NCI-H128 (cell line): ENCODE data around the gene SGCD.

ENCODE experiments used
- DNase-seq: peaks from one replicate; lab custom pipeline; 2025; ENCODE audit not compliant: unreplicated experiment; lab: John Stamatoyannopoulos, UW

Gene SGCD

DNA sequence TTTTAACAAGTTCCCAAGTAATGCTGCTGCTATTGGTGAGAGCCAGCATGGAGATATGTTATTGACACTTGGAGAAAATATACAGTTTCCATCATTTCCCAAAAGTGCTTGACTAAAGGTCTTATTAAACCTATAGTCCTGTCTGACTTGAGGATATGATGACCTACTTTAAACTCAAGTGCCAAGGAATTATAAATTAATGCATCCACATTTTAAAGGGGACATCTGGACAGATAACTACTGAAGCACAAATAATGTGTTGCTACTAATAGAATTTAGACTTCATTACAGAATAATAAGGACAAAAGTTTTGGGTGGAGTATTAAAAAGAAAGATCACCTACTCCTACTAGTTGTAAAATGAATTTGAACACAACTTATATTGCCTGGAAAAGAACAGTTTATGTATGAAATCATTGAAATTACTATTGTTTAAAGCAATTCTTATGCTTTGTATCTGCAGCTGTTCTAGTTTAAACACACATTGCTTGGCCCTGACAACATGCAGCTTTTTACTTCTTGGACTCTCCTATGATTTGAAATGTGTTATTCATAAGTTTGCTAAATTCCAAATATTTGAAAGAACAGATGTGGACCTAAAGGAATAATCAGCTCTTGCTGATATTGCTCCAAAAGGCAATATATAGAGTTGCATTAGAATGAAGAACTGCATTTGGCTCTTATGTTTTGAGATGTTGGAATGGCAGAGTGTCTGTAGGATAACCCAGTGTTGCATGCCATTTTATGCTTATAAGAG is 73.4 kb downstream of the SGCD start:
- DNase-seq, result no peak

DNA sequence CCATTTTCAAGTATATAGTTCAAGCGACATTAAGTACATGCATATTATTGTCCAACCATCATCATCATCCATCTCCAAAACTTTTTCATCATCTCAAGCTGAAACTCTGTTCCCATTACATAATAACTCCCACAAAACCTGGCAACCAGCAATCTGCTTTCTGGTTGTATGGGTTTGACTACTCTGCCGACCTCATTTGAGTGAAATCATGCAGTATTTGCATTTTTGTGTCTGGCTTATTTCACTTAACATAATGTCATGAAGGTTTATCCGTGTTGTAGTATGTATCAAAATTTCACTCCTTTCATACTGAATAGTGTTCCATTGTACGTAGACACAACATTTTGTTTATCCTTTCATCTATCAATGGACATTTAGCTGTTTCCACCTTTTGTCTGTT is 74.8 kb downstream of the SGCD start:
- no peak for DNase-seq

DNA sequence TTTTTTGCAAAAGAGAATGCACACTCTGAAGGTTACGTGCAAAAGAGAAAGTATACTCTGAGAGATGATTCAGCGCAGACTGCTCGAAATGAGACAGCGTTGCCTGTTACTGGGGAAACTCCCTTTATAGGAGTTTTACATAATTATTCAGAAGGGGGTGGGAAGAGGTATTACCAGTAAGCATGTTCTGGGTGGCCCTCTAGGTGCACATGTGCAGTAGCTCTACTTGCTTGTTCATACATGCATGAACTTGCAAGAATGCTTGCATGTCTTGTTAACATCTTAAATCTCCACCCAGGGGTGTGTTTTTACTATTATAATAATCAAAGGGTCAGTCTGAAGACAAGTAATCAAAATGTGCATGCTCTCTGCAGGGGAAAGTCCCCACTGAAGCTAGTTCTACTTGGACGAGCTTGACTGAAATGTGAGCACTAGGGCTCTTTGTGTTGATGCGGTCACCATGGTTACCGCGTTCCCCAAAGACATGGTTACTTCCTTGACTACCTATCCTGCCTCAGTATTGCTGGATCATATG is 75.5 kb downstream of the SGCD start:
- DNase-seq, result no peak

DNA sequence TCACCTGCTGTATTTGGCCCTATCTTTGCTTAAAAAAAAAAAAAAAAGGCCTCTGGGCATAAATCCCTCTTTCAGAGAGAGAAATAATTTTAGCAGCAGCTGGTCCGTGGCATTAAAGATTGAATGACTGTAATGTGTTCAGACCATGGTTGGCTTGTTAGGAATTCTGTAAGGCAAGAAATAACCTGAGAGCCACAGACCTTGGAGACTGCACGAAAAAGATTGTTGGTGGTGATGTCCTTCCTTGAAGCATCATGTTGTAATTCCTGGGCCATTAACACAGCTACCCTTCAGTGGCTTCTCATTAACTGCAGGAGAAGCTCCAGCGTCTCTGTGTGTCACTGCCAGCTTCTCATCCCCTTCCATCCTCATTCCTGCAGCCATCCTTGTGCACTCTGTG is 79.0 kb downstream of the SGCD start:
- no peak for DNase-seq

DNA sequence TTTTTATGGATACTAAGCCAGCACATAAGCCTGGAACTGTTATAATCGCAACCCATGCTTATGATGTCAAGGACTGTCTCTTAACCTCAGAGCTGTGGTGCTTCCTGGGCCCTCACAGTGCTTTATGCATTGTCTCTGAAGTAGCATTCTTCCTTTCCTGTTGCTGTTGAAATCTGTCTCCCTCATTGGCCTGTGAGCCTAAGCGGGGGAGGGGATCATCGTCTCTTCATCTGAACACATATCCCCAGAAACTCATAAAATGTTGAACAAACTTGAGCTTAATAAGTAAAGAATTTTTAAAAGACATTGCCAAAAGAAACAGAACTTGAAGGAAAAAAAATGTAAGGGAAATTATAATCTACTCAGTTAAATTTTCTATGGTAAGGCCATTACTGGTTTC is 80.3 kb downstream of the SGCD start:
- no peak for DNase-seq

DNA sequence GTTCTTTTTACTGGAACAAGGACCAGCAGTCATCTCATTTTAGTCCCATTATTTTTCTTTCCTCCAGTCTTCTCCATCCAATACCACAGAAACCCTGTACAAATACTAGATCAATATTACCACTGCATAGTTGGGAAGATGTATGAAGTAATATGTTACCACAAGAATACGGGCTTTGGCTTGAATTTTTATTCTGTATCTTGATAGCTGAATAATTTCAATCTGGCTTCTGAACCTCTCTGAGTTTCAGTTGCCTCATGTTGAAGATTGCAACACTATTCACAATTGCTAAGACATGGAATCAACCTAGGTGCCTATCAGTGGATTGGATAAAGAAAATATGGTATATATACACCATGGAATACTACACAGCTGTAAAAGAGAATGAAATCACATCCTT is 82.9 kb downstream of the SGCD start:
- no peak for DNase-seq

DNA sequence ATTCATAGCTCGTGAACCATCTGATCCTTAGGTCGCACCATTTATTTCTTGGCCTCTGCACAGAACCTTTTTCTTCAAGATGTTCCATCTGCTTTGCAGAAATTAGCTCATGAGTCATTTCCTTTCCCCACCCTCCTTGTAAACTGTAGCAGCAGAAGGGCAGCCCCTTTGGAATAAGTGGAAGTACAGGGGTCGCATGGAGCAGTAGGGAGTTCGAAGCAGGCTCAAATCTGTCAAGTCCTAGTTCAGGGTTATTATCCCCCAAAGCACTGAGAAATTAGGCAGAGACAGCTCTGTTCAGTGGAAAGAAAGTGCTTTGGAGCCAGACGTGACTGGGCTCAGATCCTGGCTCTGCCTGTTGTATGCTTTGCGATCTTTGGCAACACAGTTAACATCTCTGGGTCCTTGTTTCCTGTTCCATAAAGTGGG is 84.2 kb downstream of the SGCD start:
- DNase-seq, result no peak

DNA sequence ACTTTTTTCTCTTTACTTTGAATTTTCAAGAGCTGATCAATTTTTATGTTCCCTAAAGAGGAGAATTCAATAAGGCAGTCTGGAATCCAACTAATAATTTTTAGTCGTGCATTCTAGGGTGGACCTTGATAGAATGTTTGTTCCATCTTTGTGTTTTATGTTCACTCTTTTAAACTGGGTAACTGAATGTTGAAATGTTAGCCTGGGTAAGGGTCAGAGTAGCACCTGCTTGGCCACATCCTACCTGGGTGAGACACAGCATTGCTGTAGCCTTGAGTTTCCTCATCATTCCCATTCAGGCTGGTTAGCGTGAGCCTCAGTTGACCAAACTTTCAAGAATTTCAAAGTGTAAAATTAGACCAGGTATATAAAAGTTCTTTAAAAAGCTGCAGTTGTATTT is 85.0 kb downstream of the SGCD start:
- no peak for DNase-seq

DNA sequence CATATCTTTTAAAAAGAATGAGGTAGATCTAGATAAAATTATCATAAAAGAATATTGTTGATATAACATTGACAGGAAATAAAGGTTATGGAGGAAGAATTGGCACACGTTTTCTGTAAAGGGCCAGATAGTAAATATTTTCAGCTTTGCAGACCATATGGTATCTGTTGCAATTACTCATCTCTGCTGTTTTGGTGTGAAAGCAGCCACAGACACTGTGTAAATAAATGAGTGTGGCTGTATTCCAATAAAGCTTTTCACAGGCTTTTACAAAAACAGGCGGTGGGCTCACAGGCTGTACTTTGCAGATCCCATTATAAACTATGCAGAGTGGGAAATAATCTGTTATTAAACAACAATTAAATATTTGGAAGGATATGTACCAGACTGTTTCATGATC is 87.4 kb downstream of the SGCD start:
- DNase-seq, result no peak

DNA sequence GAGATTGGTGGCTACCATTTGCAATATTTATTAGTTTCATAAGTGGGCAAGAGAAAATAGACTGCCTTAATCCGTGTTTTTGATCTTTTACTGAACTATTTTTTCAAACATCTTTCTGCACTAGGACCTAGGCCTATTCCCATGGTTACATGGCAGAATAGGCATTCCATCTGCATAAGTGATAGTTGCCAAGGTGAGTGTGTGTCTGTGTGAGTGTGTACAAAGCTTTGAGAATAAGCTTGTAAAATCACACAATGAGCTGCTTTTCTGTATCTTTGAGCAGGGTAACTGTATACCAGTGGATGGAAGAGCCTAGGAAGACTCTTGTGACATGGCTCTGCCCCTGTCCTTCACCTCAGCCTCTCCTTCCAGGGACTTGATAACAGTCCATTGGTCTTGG is 92.7 kb downstream of the SGCD start:
- no peak for DNase-seq

DNA sequence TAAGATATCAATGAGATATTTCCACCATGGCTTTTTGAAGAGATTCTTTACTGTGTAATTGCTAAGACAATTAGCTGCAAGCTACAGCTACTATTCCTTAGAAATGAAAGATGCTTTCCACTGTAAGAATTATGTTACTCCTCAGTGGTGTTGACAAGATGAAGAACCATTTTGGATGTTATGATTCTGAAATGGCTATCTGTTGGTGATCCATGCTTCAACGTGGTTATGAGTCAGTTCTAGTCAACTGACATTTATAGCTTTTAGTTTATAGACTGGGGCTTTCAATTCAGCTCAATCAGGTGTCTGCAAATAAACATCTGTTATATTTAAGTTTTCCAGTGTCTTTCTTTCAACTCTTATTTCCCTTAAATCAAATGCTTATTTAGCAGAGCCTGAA is 93.7 kb downstream of the SGCD start:
- no peak for DNase-seq

DNA sequence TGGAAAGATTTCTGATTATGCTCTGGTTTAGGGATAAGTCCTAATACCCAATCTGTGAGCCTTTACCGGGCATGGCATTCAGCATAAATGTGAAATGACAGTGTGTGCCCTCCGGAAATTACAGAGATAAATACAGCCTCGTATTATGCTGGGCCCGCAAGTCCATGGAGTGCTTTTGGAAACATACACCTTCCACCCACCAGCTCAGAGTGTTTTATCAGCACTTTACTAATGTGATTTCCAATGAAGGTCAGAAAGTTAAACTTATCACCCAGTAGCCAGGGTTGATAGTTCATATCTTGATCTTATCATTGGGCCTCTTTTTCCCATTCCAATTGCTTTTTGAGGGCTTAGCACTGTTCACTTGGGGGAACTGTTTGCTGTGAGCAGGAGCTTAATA is 94.8 kb downstream of the SGCD start:
- no peak for DNase-seq

DNA sequence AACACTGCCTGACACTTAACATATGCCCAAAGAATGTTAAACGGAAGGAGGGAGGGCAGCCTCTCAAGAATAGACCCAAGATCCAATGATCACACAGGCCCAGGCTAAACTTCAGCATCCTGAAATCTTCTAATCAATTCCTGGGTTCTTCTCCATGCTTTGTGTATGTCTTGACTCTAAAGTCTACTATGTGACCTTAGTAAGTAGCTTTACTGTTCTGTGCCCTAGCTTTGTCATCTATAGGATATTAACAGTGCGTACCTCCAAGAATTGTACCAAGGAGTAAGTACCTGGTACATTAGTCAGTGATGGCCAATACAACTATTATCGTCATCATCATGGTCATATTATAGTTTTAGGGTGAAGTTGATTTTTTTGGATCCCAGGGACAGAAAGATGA is 96.6 kb downstream of the SGCD start:
- DNase-seq, result no peak

DNA sequence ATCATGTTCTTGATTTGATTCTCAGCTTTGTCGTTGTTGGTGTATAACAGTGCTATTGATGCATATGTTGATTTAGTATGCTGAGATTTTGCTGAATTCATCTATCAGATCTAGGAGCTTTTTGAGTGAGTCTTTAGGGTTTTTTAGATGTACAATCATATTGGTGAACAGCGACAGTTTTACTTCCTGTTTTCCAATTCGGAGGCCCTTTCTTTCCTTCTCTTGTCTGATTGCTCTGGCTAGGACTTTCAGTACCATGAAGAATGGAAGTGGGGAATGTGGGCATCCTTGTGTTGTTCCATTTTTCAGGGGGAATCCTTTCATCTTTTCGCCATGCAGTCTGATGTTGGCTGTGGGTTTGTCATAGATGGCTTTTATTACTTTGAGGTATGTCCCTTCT is 100.4 kb downstream of the SGCD start:
- no peak for DNase-seq

DNA sequence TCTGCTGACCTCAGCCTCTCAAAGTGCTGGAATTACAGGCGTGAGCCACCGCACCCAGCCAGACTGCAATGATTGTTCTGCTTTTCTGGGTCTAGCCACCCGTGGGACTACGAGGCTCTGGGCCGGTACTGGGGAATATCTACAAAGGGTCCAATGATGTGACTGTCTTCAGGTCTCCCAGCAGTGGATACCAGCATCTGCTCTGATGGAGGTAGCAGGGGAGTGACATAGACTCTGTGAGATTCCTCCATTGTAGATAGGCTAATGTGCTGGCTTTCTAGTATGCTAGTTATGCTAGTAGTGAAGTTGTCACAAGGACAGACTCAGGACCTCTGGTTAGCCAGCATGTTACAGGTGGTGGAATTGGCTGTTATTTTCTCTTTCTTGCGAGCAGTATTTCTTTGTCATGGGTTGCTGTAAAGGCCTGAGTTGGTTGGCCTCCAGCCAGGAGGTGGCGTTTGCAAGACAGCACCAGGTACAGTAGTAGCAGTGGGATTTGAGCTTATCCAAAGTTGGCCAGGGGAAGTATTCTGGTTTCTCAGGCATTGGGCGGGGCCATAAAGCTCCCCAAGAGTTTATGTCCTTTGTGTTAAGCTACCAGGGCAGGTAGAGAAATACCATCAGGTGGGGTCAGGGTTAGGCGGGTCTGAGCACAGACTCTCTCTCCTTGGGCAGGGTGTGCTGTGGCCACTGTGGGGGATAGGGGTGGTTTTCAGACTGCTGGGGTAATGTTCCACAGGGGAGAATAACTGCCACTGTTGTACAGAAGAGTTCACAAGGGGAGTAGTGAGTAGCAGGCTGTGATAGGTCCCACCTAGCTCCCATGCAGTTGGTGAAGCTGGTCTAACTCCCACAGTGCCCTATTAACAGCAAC is 105.2 kb downstream of the SGCD start:
- DNase-seq, result no peak

DNA sequence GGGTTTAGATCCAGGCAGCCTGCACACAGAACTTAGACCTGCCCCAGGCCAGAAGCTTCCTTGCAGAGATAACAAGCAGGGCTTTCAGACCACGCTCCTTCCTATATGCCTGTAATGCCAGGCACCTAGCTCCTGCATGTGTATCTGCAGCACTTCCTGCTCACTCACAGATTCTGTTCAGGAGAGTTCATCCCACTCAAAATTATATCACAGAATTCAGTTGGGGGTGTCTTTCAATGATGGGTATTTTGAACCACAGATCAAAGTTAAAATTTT is 105.8 kb downstream of the SGCD start:
- no peak for DNase-seq

DNA sequence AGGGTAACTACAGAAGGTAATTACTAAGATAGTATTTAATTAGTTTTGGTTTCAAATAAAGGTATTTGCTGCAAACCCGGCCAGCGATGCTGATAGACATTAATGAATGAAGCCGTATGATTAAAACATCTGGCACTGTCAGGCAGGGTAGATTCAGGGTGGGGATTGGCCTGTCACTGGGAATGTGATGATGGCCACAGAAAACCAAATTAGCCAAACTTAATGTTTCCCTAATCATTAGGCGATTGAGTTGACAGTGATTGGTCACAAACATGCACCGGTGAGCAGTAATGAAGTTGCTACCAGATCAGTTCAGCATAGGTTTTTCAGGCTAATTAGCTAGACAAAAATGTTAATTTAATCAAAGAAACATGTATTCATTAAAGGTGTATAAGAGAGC is 107.5 kb downstream of the SGCD start:
- DNase-seq, result no peak

DNA sequence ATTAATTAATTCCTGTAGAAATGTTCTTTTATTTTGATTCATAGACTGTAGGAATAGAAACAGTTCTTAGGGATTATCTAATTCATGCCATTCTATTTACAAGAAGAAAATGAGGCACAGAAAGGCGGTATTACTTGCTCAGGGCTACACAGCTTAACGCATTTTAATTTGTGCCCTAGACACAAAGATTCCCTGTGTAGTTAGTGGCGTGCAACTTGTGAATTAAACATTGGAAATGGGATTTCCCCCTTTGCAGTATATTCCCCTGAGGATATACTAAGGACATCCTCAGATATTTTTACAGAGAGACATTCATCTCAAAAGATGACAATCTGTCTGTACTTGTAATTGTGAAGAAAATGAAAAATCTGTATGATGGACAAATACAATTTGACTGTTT is 108.1 kb downstream of the SGCD start:
- no peak for DNase-seq

DNA sequence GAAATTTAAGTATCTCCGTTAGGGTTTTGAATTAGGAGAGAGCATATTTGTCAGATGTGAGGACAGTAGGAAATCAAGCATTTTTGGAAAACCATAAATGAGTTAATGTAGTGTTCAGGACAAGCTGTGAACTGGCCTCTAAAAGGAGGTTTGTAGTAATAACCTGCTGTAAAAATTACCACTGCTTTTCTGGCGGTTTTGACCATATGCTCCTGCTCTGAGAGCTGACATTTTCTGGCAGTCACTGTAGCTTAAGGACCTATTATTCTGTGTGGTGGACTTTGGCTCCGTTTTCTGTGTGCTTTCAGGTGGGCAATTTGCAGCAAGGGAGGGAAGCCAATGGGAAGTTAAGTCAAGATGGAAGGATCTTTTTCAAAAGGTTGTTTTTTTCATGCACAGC is 111.1 kb downstream of the SGCD start:
- no peak for DNase-seq

DNA sequence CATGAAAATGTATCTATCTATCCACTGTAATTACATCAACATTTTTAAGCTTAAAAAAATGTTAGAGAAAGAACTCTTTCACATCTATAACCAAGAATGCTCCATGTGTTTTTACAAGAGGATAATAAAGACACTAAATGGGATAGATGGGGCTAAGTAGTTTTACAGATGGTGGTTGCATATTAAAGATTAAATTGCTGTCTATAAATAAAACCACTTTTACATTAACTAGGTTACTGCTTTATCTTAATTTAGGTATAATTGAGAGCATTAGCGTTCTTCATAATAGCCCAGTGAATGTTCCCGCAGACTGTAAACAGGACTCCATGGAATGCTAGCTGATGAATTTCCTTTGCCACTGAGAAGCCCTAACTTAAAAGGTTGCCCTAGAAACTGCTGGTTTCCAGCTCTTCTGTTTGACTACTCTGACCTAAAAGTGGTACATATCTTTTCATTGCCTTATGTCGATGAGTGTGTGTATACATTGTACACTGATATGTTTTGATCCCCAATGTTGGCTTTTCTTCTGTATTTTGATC is 117.9 kb downstream of the SGCD start:
- DNase-seq, result no peak

DNA sequence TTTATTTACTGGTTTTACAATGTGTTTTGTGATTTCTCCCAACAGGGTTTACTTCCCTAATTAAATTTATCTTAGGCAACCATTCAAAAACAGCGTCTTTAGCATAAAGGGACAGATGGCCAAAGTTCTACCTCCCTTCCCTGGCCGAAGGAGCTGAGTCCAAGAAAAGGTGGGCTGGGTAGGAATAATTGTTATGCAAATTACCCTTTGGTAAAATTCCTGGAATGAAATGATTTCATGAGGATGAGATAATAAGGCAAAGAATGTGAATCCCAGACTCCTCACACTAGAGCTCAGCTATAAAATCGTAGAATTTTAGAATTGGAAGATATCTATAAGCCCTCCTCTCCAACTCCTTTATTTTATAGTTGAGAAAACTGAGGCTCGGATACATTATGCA is 119.6 kb downstream of the SGCD start:
- DNase-seq, result no peak

DNA sequence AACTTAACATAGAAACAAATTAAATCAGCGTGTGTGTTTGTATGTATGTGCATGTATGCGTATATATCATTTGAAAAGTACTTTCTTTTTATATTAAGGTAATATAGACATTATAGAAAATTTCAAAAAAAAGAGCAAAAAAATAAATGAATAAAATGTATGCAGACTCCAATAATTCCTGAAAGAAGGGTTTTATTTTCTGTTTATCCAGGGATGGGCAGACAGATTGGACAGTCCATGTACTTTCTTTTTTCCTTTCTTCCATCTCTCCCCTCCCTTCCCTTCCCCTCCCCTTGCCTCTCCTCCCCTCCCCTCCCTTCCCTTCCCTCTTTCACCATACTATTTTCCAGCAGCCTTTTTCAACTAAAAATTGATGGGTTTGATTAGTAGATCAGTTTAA is 123.8 kb downstream of the SGCD start:
- no peak for DNase-seq
